ENCODE measurements around the gene MYH7B. TPM values are rescaled to one million over a fixed set of nuclear protein-coding genes. Genes with fewer than 3 reads are reported as not detected.

Gene MYH7B
- polyA plus RNA-seq (2013, experiment 1 of 2) = 0.10 TPM
- 0.17 TPM for polyA plus RNA-seq (2013, experiment 2 of 2)

DNA sequence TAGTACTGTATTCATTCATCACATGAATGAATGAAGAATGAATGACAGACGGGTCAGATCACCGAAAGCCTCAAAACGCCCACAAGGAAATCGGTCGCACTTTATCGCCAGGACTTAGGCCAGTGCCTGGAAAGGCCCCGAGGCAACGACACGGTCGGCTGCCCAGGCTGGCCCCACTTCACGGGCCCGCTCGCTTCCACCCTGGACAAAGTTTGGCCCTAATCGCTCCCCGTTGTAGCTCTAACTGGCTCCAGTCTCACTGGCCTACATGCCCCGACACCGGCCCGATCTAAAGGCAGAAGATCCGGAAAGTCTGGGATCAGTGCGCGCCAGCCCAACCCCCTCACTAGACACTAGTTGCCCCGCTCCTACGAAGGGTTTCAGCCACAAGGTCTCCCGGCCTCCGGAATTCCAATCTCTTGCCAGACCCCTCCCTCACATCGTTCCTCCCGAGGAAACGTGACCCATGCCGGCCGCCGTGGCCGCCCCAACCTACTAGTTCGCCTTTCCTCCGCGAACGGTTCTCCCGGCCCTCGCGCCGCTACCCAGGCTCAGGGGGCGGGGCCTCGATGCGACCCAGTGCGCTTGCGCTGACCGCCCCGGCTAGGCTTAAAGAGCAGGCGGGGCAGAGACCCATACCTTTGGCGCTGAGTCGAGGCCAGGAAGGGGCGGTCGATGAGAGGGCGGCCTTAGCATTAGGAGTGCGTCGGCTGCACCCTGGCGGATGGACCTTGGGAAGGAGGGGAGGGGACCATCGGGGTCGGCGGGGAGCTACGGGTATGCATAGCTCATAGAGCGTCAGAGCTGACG is at the start of gene MYH7B, which contains the start of gene GSS:
Gene MYH7B (plus strand): TSS at position 638 of the 810 bp plus-strand sequence. CDS start 22,138 bp downstream, outside the sequence.
Gene GSS (minus strand): TSS at position 576 of the 810 bp plus-strand sequence. CDS start 3,954 bp downstream, outside the sequence.
- H3K23ac ChIP-seq (ENCODE audit: low read length) = no peak within 1 kb of the TSS
- peak within 1 kb of the TSS; percentile 41 for H3K4ac ChIP-seq (ENCODE audit: low read depth, low read length)
- H3K79me1 ChIP-seq (ENCODE audit: low read length) = no peaks in the 10 kb centered on the region
- H2BK5ac ChIP-seq (ENCODE audit: low read length) = peak within 1 kb of the TSS; percentile 46
- H2BK120ac ChIP-seq (ENCODE audit: low read depth, low read length) = no peak within 1 kb of the TSS
- no CpG with 5 or more reads among the region's 62 CpGs for WGBS (ENCODE audit: extremely low coverage, insufficient coverage, low lambda C conversion rate)
- peak within 1 kb of the TSS; percentile 53 for H3K18ac ChIP-seq (ENCODE audit: low read length)
- H3K27me3 ChIP-seq (ENCODE audit: insufficient read depth, low read length, poor library complexity) = no peaks in the 10 kb centered on the region
- peak within 1 kb of the TSS; percentile 92 for H3K9ac ChIP-seq (ENCODE audit: low read length)
- peak within 1 kb of the TSS; percentile 39 for H3K4me3 ChIP-seq (ENCODE audit: low read length)
- no peak within 1 kb of the TSS for H4K5ac ChIP-seq (ENCODE audit: low read length)
- no peak within 1 kb of the TSS for H4K8ac ChIP-seq (ENCODE audit: low read depth, low read length)
- H3K79me2 ChIP-seq (ENCODE audit: control insufficient read depth, insufficient read depth, low read length) = no peaks in the 10 kb centered on the region
- H3K56ac ChIP-seq (ENCODE audit: low read length) = peak within 1 kb of the TSS; percentile 89
- peaks cover 2% of the 10 kb centered on the region for H3K4me1 ChIP-seq (ENCODE audit: control insufficient read depth, low read depth, low read length)
- peak within 1 kb of the TSS; percentile 67 for H3K27ac ChIP-seq (ENCODE audit: low read depth, low read length)
- peak; percentile 99 for DNase-seq
- peak within 1 kb of the TSS; percentile 69 for H3K4me2 ChIP-seq (ENCODE audit: low read length)
- no peak within 1 kb of the TSS for H2BK15ac ChIP-seq (replicated peaks; ENCODE audit: low read depth)
- no peak within 1 kb of the TSS for H2AK5ac ChIP-seq (ENCODE audit: low read length)
- no peaks in the 10 kb centered on the region for H3K36me3 ChIP-seq (ENCODE audit: control insufficient read depth, insufficient read depth, low read length)

DNA sequence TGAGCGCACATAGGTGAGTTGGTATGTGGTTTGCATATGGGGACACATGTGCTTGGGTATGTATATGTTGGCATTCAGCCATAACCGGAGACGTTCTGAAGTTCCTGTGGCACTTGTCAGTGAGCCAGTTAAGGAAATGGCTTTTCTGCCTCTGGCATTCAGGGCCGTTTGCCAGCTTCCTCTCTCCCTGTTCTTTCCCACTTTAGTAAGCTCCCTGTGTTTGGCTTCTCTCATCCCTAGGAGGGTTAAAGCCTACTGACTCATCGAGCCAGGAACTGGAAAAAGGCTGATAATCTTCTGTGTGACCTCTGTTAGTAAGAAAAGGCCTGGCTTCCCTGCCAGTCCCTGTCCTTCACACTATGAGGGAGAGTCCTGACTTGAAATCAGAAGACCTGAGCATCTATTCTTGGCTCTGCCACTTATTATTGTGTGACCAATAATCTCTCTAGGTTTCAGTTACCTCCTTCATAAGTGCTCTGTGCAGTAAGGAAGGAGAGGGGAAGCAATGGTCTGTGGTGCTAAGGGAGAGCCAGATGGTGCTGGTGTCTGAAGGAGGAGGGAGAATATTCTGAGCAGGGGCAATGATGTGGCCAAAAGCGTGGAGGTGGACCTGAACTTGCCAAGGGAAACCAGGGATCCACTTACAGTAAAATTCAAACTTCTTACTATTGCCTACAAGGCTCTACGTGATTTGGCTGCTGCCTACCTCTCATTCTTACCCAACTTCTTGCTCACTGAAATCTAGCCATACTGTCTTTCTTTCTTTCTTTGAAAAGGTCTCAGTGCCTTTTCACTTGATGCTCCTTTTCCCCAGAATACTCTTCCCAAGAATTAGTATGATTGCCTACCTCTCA is 47.8 kb upstream of the MYH7B start:
- DNase-seq = no peak
- no peak overlapping the region for H3K18ac ChIP-seq (ENCODE audit: low read length)
- no CpG with 5 or more reads among the region's 7 CpGs for WGBS (ENCODE audit: extremely low coverage, insufficient coverage, low lambda C conversion rate)

DNA sequence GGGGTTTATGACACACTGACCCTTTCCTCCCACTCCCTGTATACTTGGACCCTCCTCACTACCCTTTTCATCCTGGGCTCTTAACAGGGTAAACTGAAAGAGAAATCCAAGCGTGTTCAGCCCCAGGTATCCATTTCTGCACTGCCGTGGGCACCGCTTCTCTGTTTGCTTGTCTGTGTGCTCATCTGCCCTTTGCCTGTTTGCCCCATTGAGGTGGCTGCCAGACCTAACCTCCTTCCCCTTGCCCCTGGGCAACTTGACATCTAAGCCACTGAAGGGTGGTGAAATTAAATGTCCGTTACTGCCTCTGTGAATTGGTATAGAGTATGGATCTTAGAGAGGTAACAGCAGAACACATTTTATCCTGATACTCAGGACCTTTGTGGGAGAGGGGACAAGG is 40.5 kb upstream of the MYH7B start:
- H3K56ac ChIP-seq (ENCODE audit: low read length) = no peak overlapping the region
- H3K36me3 ChIP-seq (ENCODE audit: control insufficient read depth, insufficient read depth, low read length) = no peaks in the 10 kb centered on the region
- H2BK5ac ChIP-seq (ENCODE audit: low read length) = no peak overlapping the region
- H2BK120ac ChIP-seq (ENCODE audit: low read depth, low read length) = no peak overlapping the region
- no peaks in the 10 kb centered on the region for H3K27me3 ChIP-seq (ENCODE audit: insufficient read depth, low read length, poor library complexity)
- H2BK15ac ChIP-seq (replicated peaks; ENCODE audit: low read depth) = no peak overlapping the region
- H3K9ac ChIP-seq (ENCODE audit: low read length) = no peak overlapping the region
- no peak overlapping the region for H4K8ac ChIP-seq (ENCODE audit: low read depth, low read length)
- H2AK5ac ChIP-seq (ENCODE audit: low read length) = no peak overlapping the region
- DNase-seq = no peak
- no peak overlapping the region for H4K5ac ChIP-seq (ENCODE audit: low read length)
- H3K79me2 ChIP-seq (ENCODE audit: control insufficient read depth, insufficient read depth, low read length) = no peaks in the 10 kb centered on the region
- no peak overlapping the region for H3K4ac ChIP-seq (ENCODE audit: low read depth, low read length)
- no peaks in the 10 kb centered on the region for H3K79me1 ChIP-seq (ENCODE audit: low read length)
- H3K4me1 ChIP-seq (ENCODE audit: control insufficient read depth, low read depth, low read length) = no peaks in the 10 kb centered on the region
- H3K23ac ChIP-seq (ENCODE audit: low read length) = no peak overlapping the region
- H3K18ac ChIP-seq (ENCODE audit: low read length) = no peak overlapping the region
- no peak overlapping the region for H3K27ac ChIP-seq (ENCODE audit: low read depth, low read length)
- H3K4me3 ChIP-seq (ENCODE audit: low read length) = no peak overlapping the region
- H3K4me2 ChIP-seq (ENCODE audit: low read length) = no peak overlapping the region
- no CpG with 5 or more reads among the region's 4 CpGs for WGBS (ENCODE audit: extremely low coverage, insufficient coverage, low lambda C conversion rate)

More for the DNA sequence above, 47.8 kb upstream of the MYH7B start:
- Histone ChIP-seq H3K79me1 (ENCODE audit: low read length) (no peaks in the 10 kb centered on the region), H3K27me3 (ENCODE audit: insufficient read depth, low read length, poor library complexity) (no peaks in the 10 kb centered on the region), H2BK120ac (ENCODE audit: low read depth, low read length) (no peak overlapping the region), H3K4me2 (ENCODE audit: low read length) (no peak overlapping the region), H4K8ac (ENCODE audit: low read depth, low read length) (no peak overlapping the region), H3K4me1 (ENCODE audit: control insufficient read depth, low read depth, low read length) (no peaks in the 10 kb centered on the region), H2BK15ac (replicated peaks; ENCODE audit: low read depth) (no peak overlapping the region), H3K4me3 (ENCODE audit: low read length) (no peak overlapping the region), H2AK5ac (ENCODE audit: low read length) (no peak overlapping the region), H3K56ac (ENCODE audit: low read length) (no peak overlapping the region), H3K9ac (ENCODE audit: low read length) (no peak overlapping the region), H3K4ac (ENCODE audit: low read depth, low read length) (no peak overlapping the region), H3K23ac (ENCODE audit: low read length) (no peak overlapping the region), H3K36me3 (ENCODE audit: control insufficient read depth, insufficient read depth, low read length) (no peaks in the 10 kb centered on the region), H3K79me2 (ENCODE audit: control insufficient read depth, insufficient read depth, low read length) (no peaks in the 10 kb centered on the region), H4K5ac (ENCODE audit: low read length) (no peak overlapping the region), H3K27ac (ENCODE audit: low read depth, low read length) (no peak overlapping the region), H2BK5ac (ENCODE audit: low read length) (no peak overlapping the region)

DNA sequence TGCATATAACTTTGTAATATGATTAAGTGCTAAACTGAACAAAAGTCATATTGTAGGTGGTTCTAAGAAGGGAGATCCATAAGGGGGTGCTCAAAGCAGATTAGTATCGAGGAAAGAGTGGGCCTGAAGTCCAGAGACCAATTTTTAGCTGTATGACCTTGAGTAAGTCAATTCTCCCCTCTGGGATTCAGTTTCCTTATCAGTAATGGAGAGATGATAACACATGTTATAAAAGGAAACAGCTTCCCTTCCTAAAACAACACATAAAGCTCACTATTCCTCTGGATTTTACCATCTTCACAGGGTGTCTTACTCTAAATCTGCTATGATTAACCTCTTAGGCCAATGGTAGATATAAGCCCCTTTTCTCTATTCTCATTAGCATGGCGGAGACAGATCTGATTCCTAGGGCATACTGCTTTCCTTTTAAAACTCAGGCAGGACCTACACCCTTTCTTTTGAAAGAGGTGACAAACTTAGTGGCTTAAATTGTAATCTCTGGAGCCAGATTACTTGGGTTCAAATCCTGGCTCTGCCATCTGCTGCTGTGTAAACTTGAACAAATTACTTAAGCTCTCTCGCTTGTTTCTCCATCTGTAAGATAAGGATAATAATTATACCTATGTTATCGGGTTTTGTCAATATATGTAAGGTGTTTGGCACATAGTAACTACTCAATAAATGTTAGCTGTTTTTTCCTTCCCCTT is 39.8 kb upstream of the MYH7B start:
- Histone ChIP-seq H3K79me1 (ENCODE audit: low read length) (no peaks in the 10 kb centered on the region), H4K5ac (ENCODE audit: low read length) (no peak overlapping the region), H2BK120ac (ENCODE audit: low read depth, low read length) (no peak overlapping the region), H2AK5ac (ENCODE audit: low read length) (no peak overlapping the region), H3K4me2 (ENCODE audit: low read length) (no peak overlapping the region), H2BK5ac (ENCODE audit: low read length) (no peak overlapping the region), H3K4me3 (ENCODE audit: low read length) (no peak overlapping the region), H3K27ac (ENCODE audit: low read depth, low read length) (no peak overlapping the region), H4K8ac (ENCODE audit: low read depth, low read length) (no peak overlapping the region), H3K27me3 (ENCODE audit: insufficient read depth, low read length, poor library complexity) (no peaks in the 10 kb centered on the region), H3K56ac (ENCODE audit: low read length) (no peak overlapping the region), H3K9ac (ENCODE audit: low read length) (no peak overlapping the region), H3K36me3 (ENCODE audit: control insufficient read depth, insufficient read depth, low read length) (no peaks in the 10 kb centered on the region), H3K18ac (ENCODE audit: low read length) (no peak overlapping the region), H3K4ac (ENCODE audit: low read depth, low read length) (no peak overlapping the region), H3K4me1 (ENCODE audit: control insufficient read depth, low read depth, low read length) (no peaks in the 10 kb centered on the region), H3K23ac (ENCODE audit: low read length) (no peak overlapping the region), H3K79me2 (ENCODE audit: control insufficient read depth, insufficient read depth, low read length) (no peaks in the 10 kb centered on the region), H2BK15ac (replicated peaks; ENCODE audit: low read depth) (no peak overlapping the region)
- no CpG with 5 or more reads among the region's 4 CpGs for WGBS (ENCODE audit: extremely low coverage, insufficient coverage, low lambda C conversion rate)
- DNase-seq = no peak

DNA sequence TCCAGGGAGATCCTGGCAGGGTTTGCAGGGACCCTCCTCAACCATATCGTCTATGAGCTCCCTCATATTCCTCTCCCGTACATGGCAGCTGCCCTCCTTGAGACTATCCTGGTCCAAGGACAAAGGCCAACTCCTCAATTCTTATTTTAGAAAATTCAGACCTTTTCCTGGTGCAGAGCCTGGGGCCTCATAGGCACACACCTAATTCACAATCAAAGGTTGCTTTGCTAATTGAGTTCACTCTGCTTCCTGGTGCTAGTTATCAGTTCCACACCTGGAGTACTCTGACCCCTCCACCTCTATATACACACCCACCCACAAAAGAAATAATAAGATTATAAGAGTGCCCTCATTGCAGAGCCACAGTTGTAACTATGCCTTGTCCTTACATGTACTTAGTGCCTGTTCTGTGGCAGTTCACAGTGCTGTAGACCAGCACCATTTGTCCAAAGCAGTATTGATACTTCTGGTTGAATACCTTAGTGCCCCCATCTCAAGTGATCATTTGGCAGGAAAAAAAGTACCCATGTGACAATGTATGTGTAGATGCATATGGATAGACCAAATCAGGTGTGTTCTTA is 38.8 kb upstream of the MYH7B start:
- Histone ChIP-seq H3K27ac (ENCODE audit: low read depth, low read length) (no peak overlapping the region), H2BK5ac (ENCODE audit: low read length) (no peak overlapping the region), H2AK5ac (ENCODE audit: low read length) (no peak overlapping the region), H3K4me1 (ENCODE audit: control insufficient read depth, low read depth, low read length) (no peaks in the 10 kb centered on the region), H3K56ac (ENCODE audit: low read length) (no peak overlapping the region), H3K79me1 (ENCODE audit: low read length) (no peaks in the 10 kb centered on the region), H4K8ac (ENCODE audit: low read depth, low read length) (no peak overlapping the region), H3K18ac (ENCODE audit: low read length) (no peak overlapping the region), H2BK15ac (replicated peaks; ENCODE audit: low read depth) (no peak overlapping the region), H3K36me3 (ENCODE audit: control insufficient read depth, insufficient read depth, low read length) (no peaks in the 10 kb centered on the region), H3K27me3 (ENCODE audit: insufficient read depth, low read length, poor library complexity) (no peaks in the 10 kb centered on the region), H2BK120ac (ENCODE audit: low read depth, low read length) (no peak overlapping the region), H3K4me3 (ENCODE audit: low read length) (no peak overlapping the region), H3K79me2 (ENCODE audit: control insufficient read depth, insufficient read depth, low read length) (no peaks in the 10 kb centered on the region), H3K23ac (ENCODE audit: low read length) (no peak overlapping the region), H4K5ac (ENCODE audit: low read length) (no peak overlapping the region), H3K9ac (ENCODE audit: low read length) (no peak overlapping the region), H3K4me2 (ENCODE audit: low read length) (no peak overlapping the region), H3K4ac (ENCODE audit: low read depth, low read length) (no peak overlapping the region)
- DNase-seq = no peak
- no CpG with 5 or more reads among the region's 2 CpGs for WGBS (ENCODE audit: extremely low coverage, insufficient coverage, low lambda C conversion rate)
